GM03348 (cell line): ENCODE data around the gene RLIM.
"Not testable (repeated sequence)": the region's sequence is repeated elsewhere in the genome, so short reads cannot be mapped to it uniquely, and the experiment has no call there.

Experiments
- DNase-seq: peaks from one replicate; pipeline ENCODE4 v3.0.0; 2012; ENCODE audit warnings: low spot score

Gene RLIM, protein sequence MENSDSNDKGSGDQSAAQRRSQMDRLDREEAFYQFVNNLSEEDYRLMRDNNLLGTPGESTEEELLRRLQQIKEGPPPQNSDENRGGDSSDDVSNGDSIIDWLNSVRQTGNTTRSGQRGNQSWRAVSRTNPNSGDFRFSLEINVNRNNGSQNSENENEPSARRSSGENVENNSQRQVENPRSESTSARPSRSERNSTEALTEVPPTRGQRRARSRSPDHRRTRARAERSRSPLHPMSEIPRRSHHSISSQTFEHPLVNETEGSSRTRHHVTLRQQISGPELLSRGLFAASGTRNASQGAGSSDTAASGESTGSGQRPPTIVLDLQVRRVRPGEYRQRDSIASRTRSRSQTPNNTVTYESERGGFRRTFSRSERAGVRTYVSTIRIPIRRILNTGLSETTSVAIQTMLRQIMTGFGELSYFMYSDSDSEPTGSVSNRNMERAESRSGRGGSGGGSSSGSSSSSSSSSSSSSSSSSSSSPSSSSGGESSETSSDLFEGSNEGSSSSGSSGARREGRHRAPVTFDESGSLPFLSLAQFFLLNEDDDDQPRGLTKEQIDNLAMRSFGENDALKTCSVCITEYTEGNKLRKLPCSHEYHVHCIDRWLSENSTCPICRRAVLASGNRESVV

GRCh38 chrX:74614093-74614909, at the start of gene RLIM:
Gene RLIM (minus strand): TSS chrX:74614624. CDS start chrX:74595977, 18,647 bp downstream.
- DNase-seq: peak; percentile 95

DNA sequence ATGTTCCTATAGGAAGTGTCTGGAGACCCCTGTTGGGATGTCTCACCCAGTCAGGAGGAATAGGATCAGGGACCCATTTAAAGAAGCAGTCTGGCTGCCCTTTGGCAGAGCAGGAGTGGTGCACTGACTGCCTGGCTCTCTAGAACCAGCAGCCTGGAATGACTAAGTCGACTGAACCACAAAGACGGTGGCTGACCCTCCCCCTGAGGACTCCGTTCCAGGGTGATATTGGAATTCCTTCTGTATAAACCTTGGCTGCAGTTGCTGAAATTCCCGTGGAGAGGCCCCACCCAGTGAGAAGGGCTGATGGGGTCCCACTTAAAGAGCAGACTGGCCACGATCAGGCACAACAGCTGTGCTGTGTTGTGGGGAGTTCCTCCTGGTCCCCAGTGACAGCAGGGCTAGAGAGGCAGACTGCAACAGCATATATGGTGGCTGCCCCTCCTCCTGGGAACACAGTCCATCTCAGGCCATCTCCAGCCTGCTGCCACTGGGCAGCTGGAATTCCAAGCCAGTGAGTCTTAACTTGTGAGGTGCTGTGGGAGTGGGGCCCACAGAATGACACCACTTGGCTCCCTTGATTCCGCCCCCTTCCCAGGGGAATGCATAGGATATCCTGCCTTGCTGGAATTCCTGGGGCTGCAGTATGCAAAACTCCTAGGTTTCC, 41.8 kb upstream of the RLIM start:
- peak; percentile 11 for DNase-seq

DNA sequence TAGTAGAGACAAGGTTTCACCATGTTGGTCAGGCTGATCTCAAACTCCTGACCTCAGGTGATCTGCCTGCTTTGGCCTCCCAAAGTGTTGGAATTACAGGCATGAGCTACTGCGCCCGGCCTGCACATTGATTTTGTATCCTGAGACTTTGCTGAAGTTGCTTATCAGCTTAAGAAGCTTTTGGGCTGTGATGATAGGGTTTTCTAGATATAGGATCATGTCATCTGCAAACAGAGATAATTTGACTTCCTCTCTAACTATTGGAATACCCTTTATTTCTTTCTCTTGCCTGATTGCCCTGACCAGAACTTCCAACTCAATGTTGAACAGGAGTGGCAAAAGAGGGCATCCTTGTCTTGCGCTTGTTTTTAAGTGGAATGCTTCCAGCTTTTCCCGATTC, 40.5 kb upstream of the RLIM start:
- not testable (repeated sequence) for DNase-seq

GRCh38 chrX:74636749-74637314, 22.4 kb upstream of the RLIM start:
- DNase-seq: no peak

DNA sequence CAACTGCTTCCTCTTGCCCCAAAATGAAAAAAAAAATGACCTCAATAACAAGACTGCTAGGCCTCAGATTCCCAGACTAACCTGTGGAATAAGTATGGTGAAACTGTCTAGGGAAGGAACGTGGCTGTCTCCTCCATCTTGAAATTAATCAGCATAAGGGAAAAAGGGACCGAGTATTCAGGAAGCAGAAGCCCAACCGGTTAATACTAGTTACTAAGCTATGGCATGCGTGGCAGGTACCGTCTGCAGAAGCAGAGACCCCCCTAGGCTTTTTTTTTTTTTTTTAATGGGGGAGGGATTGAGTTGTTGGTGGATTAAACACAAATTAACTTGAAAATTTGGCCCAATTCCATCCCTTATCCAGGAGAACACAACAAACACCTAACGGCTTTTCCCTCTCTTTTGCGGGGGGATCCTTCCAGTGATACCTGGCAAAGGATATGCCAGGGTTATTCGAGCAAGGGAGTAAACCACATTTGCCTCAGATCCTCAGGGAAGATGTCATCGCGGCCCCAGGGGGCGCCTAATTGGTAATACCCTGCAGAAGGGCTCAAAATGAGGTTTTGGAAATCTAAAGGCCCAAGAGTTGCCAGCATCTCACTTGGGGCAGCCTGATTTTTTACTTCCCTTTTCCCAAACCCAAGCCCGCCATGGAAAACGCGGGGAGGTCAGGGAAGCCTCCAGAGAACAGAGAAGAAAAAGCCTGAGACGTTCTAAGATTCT, 893 bp downstream of the RLIM start:
- peak; percentile 24 for DNase-seq

- DNase-seq: no peak
Measured at GRCh38 chrX:74606799-74607198, 7.6 kb downstream of the RLIM start.

DNA sequence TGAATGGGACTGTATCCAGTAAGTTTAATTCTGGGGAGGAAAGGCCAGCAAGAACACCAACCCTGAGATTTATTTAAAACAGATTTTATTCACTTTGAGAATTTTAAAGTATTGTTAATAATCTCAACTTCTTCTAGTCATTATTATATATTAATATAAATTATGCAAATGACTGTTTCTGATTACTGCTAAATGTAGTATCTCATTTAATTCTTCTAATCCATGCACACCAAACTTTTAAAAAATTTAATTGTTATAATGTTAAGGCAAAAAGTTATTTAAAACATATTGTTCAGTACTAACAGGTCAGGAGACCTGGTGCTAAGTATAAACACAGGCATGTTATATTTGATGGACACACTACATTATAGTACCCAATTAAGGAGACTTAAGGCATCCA, 8.1 kb downstream of the RLIM start:
- no peak for DNase-seq

GRCh38 chrX:74603040-74603439, 11.4 kb downstream of the RLIM start:
- no peak for DNase-seq

- DNase-seq: no peak
Measured at GRCh38 chrX:74602142-74602541, 12.3 kb downstream of the RLIM start.

- DNase-seq: no peak
Measured at GRCh38 chrX:74593593-74593992, 20.8 kb downstream of the RLIM start.

GRCh38 chrX:74585766-74586165, 28.7 kb downstream of the RLIM start:
- no peak for DNase-seq

- DNase-seq: peak; percentile 12
Measured at GRCh38 chrX:74579597-74580198, 34.7 kb downstream of the RLIM start.

GRCh38 chrX:74578137-74578536, 36.3 kb downstream of the RLIM start:
- no peak for DNase-seq

- no peak for DNase-seq
Measured at GRCh38 chrX:74557378-74557777, 57.0 kb downstream of the RLIM start.

DNA sequence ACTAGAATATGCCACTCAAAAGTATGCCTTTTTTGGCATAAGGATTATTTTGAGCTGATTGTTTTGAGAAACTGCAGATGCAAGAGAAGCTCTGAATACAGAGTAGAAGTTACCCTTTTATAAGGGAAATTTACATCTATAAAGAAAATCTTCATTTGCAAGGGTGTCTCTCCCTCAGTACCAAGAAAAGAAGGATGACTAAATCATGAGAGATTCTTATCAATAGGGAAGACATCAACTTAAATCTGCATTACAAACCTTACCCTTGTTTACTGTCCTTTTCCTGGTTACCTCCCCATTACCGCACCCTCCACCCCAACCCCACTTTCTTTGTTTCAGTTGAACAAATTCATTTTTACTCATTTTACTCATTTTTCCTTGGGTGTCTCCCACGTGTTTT, 62.5 kb downstream of the RLIM start:
- DNase-seq: no peak

- peak; percentile 64 for DNase-seq
Measured at GRCh38 chrX:74550295-74550802, 64.1 kb downstream of the RLIM start.

- DNase-seq: no peak
Measured at GRCh38 chrX:74546984-74547383, 67.4 kb downstream of the RLIM start.

DNA sequence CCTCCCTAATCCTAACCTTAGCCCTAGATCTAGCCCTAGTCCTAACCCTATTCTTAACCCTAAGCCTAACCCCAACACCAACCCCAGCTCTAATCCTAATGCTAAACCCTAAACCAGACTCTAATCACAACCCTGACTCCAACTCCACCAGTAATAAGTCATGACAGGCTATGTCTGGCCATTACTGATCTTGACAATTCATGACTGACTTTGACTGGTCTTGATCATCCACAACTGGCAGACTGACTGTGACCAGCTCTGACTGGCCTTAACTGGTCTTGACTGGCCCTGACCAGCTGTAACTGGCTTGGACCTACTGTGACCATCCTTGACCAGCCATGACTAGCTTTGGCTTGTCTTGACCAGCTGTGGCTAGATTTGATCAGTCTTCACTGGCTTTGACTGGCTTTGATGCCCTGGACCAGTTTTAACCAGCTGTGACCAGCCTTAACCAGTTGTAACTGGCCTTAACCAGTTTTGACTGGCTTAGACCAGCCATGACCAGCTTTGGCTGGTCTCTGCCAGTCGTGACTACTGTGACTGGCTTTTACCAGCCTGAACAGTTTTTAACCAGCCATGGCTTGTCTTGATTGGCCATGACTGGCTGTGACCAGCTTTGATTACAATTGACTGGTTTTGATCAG, 68.4 kb downstream of the RLIM start:
- no peak for DNase-seq

GRCh38 chrX:74540635-74541249, 73.7 kb downstream of the RLIM start:
- no peak for DNase-seq
